H9 (cell line): ENCODE results near the gene ABCA6. TPM values are rescaled to one million over a fixed set of nuclear protein-coding genes. Genes with fewer than 3 reads are reported as not detected.

ENCODE experiments used
- DNase-seq: peaks from one replicate; pipeline ENCODE4 v3.0.0-alpha.2; 2017
- H2AFZ ChIP-seq: one replicate; pipeline ENCODE4 v1.6.1; 2013; ENCODE audit warnings: mild to moderate bottlenecking, low read length, control low read depth, moderate library complexity
- H2AK5ac ChIP-seq: 2 replicates; pipeline ENCODE4 v1.6.1; 2013; ENCODE audit warnings: low read length, control low read depth, mixed read lengths; ENCODE audit not compliant: insufficient read length
- H2BK120ac ChIP-seq: one replicate; pipeline ENCODE4 v1.6.1; 2013; ENCODE audit warnings: low read depth, mild to moderate bottlenecking, low read length, control low read depth, inconsistent platforms; ENCODE audit not compliant: poor library complexity, severe bottlenecking
- H2BK12ac ChIP-seq: 2 replicates; pipeline ENCODE4 v1.6.1; 2013; ENCODE audit warnings: low read length, control low read depth, mixed read lengths, low read depth; ENCODE audit not compliant: insufficient read length
- H2BK15ac ChIP-seq: 2 replicates; pipeline ENCODE4 v1.6.1; 2013; ENCODE audit warnings: low read depth, low read length, control low read depth
- H2BK20ac ChIP-seq: one replicate; pipeline ENCODE4 v1.6.1; 2013; ENCODE audit warnings: low read depth, mild to moderate bottlenecking, low read length, control low read depth, inconsistent platforms; ENCODE audit not compliant: poor library complexity, severe bottlenecking
- H2BK5ac ChIP-seq: 2 replicates; pipeline ENCODE4 v1.6.1; 2013; ENCODE audit warnings: low read length, control low read depth, mixed read lengths; ENCODE audit not compliant: insufficient read length
- H3K14ac ChIP-seq: 2 replicates; pipeline ENCODE4 v1.6.1; 2013; ENCODE audit warnings: low read length, control low read depth; ENCODE audit not compliant: insufficient read depth
- H3K18ac ChIP-seq: 2 replicates; pipeline ENCODE4 v1.6.1; 2013; ENCODE audit warnings: low read depth, mild to moderate bottlenecking, mixed read lengths, low read length, control low read depth; ENCODE audit not compliant: insufficient read length
- H3K23ac ChIP-seq: 2 replicates; pipeline ENCODE4 v1.6.1; 2013; ENCODE audit warnings: low read length, control low read depth, mixed read lengths, low read depth; ENCODE audit not compliant: insufficient read length
- H3K23me2 ChIP-seq: 2 replicates; pipeline ENCODE4 v1.6.1; 2013; ENCODE audit warnings: low read depth, mild to moderate bottlenecking, mixed read lengths, low read length, control low read depth; ENCODE audit not compliant: insufficient read length, poor library complexity, severe bottlenecking
- H3K27ac ChIP-seq: 2 replicates; pipeline ENCODE4 v1.5.1; 2013; ENCODE audit warnings: low read length, control low read depth, mixed read lengths, low read depth; ENCODE audit not compliant: insufficient read length
- H3K27me3 ChIP-seq: 2 replicates; pipeline ENCODE4 v1.6.1; 2013; ENCODE audit warnings: low read length, control low read depth, inconsistent platforms; ENCODE audit not compliant: insufficient read depth
- H3K4ac ChIP-seq: 2 replicates; pipeline ENCODE4 v1.6.1; 2013; ENCODE audit warnings: low read depth, mild to moderate bottlenecking, control low read depth, inconsistent platforms, low read length, moderate library complexity
- H3K4me1 ChIP-seq: 2 replicates; pipeline ENCODE4 v1.6.1; 2013; ENCODE audit warnings: low read length, control low read depth, inconsistent platforms; ENCODE audit not compliant: insufficient read depth
- H3K4me2 ChIP-seq: 2 replicates; pipeline ENCODE4 v1.6.1; 2013; ENCODE audit warnings: low read length, control low read depth, mixed read lengths; ENCODE audit not compliant: insufficient read length, insufficient read depth
- H3K56ac ChIP-seq: 2 replicates; pipeline ENCODE4 v1.6.1; 2013; ENCODE audit warnings: low read depth, mild to moderate bottlenecking, mixed read lengths, low read length, control low read depth; ENCODE audit not compliant: insufficient read length
- H3K79me1 ChIP-seq: 2 replicates; pipeline ENCODE4 v1.6.1; 2013; ENCODE audit warnings: low read depth, mild to moderate bottlenecking, moderate library complexity, low read length, control low read depth, inconsistent platforms; ENCODE audit not compliant: insufficient read depth, poor library complexity, severe bottlenecking
- H3K79me2 ChIP-seq: 2 replicates; pipeline ENCODE4 v1.6.1; 2013; ENCODE audit warnings: low read length, control low read depth, inconsistent platforms; ENCODE audit not compliant: insufficient read depth
- H3K9ac ChIP-seq: 2 replicates; pipeline ENCODE4 v1.6.1; 2013; ENCODE audit warnings: low read length, control low read depth, mixed read lengths; ENCODE audit not compliant: insufficient read length; ENCODE audit errors: extremely low read depth
- H3K9me3 ChIP-seq: one replicate; pipeline ENCODE4 v1.6.1; 2013; ENCODE audit warnings: low read depth, low read length, inconsistent platforms; ENCODE audit not compliant: control insufficient read depth
- H3T11ph ChIP-seq: one replicate; pipeline ENCODE4 v1.6.1; 2013; ENCODE audit warnings: mild to moderate bottlenecking, low read length, control low read depth, inconsistent platforms
- H4K20me1 ChIP-seq: one replicate; pipeline ENCODE4 v1.6.1; 2013; ENCODE audit not compliant: control insufficient read depth, insufficient read length, insufficient read depth
- H4K5ac ChIP-seq: 2 replicates; pipeline ENCODE4 v1.6.1; 2013; ENCODE audit warnings: low read depth, mild to moderate bottlenecking, mixed read lengths, low read length, control low read depth; ENCODE audit not compliant: insufficient read length
- H4K8ac ChIP-seq: replicated peaks from 2 replicates; pipeline ENCODE4 v1.6.1; 2013; ENCODE audit warnings: low read length, control low read depth, mixed read lengths, low read depth; ENCODE audit not compliant: insufficient read length
- H4K91ac ChIP-seq: 2 replicates; pipeline ENCODE4 v1.6.1; 2013; ENCODE audit warnings: low read depth, mild to moderate bottlenecking, moderate library complexity, mixed read lengths, low read length, control low read depth; ENCODE audit not compliant: insufficient read length
- H3K27ac Mint-ChIP-seq, 3 experiments: 2 replicates in 2 of 3; 3 replicates in 1 of 3; pipeline ENCODE4 v1.8.0; 2020 to 2021; ENCODE audit warnings: mixed read lengths in 3 of 3, mild to moderate bottlenecking in 1 of 3, moderate library complexity in 1 of 3
- H3K27me3 Mint-ChIP-seq: 2 replicates; pipeline ENCODE4 v1.8.0; 2021; ENCODE audit warnings: low read depth, mild to moderate bottlenecking, moderate library complexity, mixed read lengths
- H3K36me3 Mint-ChIP-seq, 3 experiments: 2 replicates in 2 of 3; 3 replicates in 1 of 3; pipeline ENCODE4 v1.8.0; 2020 to 2021; ENCODE audit warnings: low read depth in 3 of 3, mixed read lengths in 3 of 3; ENCODE audit not compliant: insufficient read depth in 1 of 3
- H3K4me1 Mint-ChIP-seq, 2 experiments: 2 replicates each; pipeline ENCODE4 v1.8.0; 2020; ENCODE audit warnings: mixed read lengths in 2 of 2
- H3K4me3 Mint-ChIP-seq, 2 experiments: 2 replicates in 1 of 2; 3 replicates in 1 of 2; pipeline ENCODE4 v1.8.0; 2020 to 2021; ENCODE audit warnings: mild to moderate bottlenecking in 2 of 2, mixed read lengths in 2 of 2, moderate library complexity in 1 of 2
- H3K9me3 Mint-ChIP-seq, 2 experiments: 2 replicates in 1 of 2; 3 replicates in 1 of 2; pipeline ENCODE4 v1.8.0; 2020; ENCODE audit warnings: mild to moderate bottlenecking in 2 of 2, mixed read lengths in 2 of 2, moderate library complexity in 1 of 2
- CTCF ChIP-seq: fragments of 200-600 bp; sonication (generic); conservative IDR thresholded peaks from 3 replicates; pipeline ENCODE4 v1.8.0; 2021; ENCODE audit warnings: antibody characterized with exemption, mild to moderate bottlenecking
- WGBS: extraction: QIAGEN DNeasy Blood & Tissue Kit; methylation state at CpG from one replicate; pipeline ENCODE4 v1.1.7; 2013; ENCODE audit warnings: missing lambda C conversion rate, low lambda C conversion rate, mixed read lengths; ENCODE audit not compliant: insufficient read length; ENCODE audit errors: extremely low coverage; 5-methylcytosine and 5-hydroxymethylcytosine counted together
- total RNA-seq: library from RNA; stranded (reverse); gene quantifications from 2 replicates; pipeline ENCODE4 v1.2.1, GENCODE V29; 2021

ABCA6 gene
- total RNA-seq, 1 experiment from 2014 or later = not detected

GRCh38 chr17:69086641-69087040 is 55.1 kb downstream of the ABCA6 start:
- no peak overlapping the region for H3K4me2 ChIP-seq
- Mint-ChIP-seq H3K27me3 (peaks cover 2% of the 10 kb centered on the region), H3K4me1 (0 out of 4 replicates have a peak, but pooled peaks cover 0 to 2% of the 10 kb centered on the region in 2 experiments), H3K27ac (no peak overlapping the region), H3K36me3 (peaks cover 0 to 10% (median 2%) of the 10 kb centered on the region in 3 experiments; a peak in 3 of 7 replicates), H3K9me3 (peaks cover 0 to 10% of the 10 kb centered on the region in 2 experiments; a peak in 4 of 5 replicates), H3K4me3 (no peak overlapping the region)
- no peaks in the 10 kb centered on the region for H4K20me1 ChIP-seq
- no peak overlapping the region for H2AFZ ChIP-seq
- H3K56ac ChIP-seq = no peak overlapping the region
- H3K4me1 ChIP-seq = no peaks in the 10 kb centered on the region
- H3K27ac ChIP-seq = no peak overlapping the region
- no peaks in the 10 kb centered on the region for H3K9me3 ChIP-seq
- no peak for DNase-seq
- no peak overlapping the region for H3K14ac ChIP-seq
- no peak overlapping the region for H2AK5ac ChIP-seq
- no peak overlapping the region for H2BK5ac ChIP-seq
- H2BK15ac ChIP-seq = no peak overlapping the region
- H3K23me2 ChIP-seq = no peaks in the 10 kb centered on the region
- H4K5ac ChIP-seq = no peak overlapping the region
- no peak overlapping the region for H2BK12ac ChIP-seq
- no peak overlapping the region for H2BK120ac ChIP-seq
- no peak overlapping the region for H3K18ac ChIP-seq
- H3T11ph ChIP-seq = no peak overlapping the region
- no peaks in the 10 kb centered on the region for H3K79me1 ChIP-seq
- no peak overlapping the region for H3K9ac ChIP-seq
- no peak overlapping the region for H3K4ac ChIP-seq
- H3K23ac ChIP-seq = no peak overlapping the region
- H4K91ac ChIP-seq = no peak overlapping the region
- no peaks in the 10 kb centered on the region for H3K79me2 ChIP-seq
- TF ChIP-seq CTCF = no peak
- H3K27me3 ChIP-seq = no peaks in the 10 kb centered on the region
- H4K8ac ChIP-seq = no peak overlapping the region
- no peak overlapping the region for H2BK20ac ChIP-seq
- WGBS = 100% methylated on average over 1 of the region's 1 CpG
